Mesenteric fat pad (tissue), 1 donor: ENCODE results near the gene NAIF1. TPM values are rescaled to one million over a fixed set of nuclear protein-coding genes. Genes with fewer than 3 reads are reported as not detected.
"Not testable (repeated sequence)": the region's sequence is repeated elsewhere in the genome, so short reads cannot be mapped to it uniquely, and the experiment has no call there.

Experiments
- DNase-seq: peaks from one replicate; pipeline ENCODE4 v3.0.0-alpha.2; 2020; ENCODE audit warnings: low spot score
- long read RNA-seq: library from polyadenylated mRNA; unstranded; transcript quantifications from one replicate; pipeline ENCODE4 v2.0.0, GENCODE V29; 2020
- total RNA-seq: library from RNA; stranded (reverse); fragmentation: NEBNext Ultra II Directional; extraction: Animal tissue kit (Norgen Biotek cat#: 25700); gene quantifications from one replicate; pipeline ENCODE4 v1.2.1, GENCODE V29; 2021
- donor health status: DM: yes; HTN: yes; CAD: no.

The NAIF1 gene, protein sequence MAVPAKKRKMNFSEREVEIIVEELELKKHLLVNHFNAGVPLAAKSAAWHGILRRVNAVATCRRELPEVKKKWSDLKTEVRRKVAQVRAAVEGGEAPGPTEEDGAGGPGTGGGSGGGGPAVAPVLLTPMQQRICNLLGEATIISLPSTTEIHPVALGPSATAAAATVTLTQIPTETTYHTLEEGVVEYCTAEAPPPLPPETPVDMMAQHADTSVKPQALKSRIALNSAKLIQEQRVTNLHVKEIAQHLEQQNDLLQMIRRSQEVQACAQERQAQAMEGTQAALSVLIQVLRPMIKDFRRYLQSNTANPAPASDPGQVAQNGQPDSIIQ
- total RNA-seq, result 5.7 TPM
- long read RNA-seq, transcript NAIF1-201 (2 exons, 3,399 nt), result major isoform, 5 of 6 reads
- long read RNA-seq, partial matches to known transcripts, result 0 of 6 reads
- long read RNA-seq, other reads (novel, unspliced or antisense), result 1 of 6 reads

- DNase-seq, result peak; percentile 98
Measured at GRCh38 chr9:128066713-128067644, at the start of gene NAIF1. Gene NAIF1 (minus strand): TSS chr9:128067320. CDS start chr9:128067101, 219 bp downstream.

DNA sequence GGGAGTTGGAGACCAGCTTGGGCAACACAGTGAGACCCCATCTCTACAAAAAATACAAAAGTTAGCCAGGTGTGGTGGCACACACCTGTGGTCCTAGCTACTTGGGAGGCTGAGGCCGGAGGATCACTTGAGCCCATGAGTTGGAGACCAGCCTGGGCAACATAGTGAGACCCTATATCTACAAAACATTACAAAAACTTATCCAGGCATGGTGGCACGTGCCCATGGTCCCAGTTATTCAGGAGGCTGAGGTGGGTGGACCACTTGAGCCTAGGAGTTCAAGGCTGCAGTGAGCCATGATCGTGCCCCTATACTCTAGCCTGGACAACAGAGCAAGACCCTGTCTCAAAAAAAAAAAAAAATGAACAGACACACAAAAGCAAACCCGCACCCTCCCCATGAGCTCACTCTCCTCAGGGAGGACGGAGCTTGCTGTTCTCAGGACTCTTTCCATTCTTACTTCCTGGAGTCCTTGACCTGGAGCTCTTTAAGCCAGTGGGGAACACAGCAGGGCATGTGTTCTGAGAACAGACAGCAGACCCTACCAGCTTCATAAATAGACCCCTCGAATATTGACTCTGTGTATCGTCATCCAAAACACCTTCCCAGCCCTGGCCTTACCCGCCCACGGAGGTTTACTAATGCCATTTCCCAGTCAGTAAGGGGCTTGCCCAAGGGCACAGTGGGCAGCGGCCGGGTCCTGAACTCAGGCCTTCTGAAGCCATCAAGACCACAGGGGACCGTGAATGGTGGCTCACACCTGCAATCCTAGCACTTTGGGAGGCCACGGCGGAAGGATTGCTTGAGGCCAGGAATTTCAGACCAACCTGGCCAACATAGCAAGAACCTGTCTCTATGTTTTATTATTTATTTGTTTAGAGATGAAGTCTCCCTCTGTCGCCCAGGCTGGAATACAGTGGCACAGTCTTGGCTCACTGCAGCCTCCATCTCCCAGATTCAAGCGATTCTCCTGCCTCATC, 49.3 kb upstream of the NAIF1 start:
- no peak for DNase-seq

DNA sequence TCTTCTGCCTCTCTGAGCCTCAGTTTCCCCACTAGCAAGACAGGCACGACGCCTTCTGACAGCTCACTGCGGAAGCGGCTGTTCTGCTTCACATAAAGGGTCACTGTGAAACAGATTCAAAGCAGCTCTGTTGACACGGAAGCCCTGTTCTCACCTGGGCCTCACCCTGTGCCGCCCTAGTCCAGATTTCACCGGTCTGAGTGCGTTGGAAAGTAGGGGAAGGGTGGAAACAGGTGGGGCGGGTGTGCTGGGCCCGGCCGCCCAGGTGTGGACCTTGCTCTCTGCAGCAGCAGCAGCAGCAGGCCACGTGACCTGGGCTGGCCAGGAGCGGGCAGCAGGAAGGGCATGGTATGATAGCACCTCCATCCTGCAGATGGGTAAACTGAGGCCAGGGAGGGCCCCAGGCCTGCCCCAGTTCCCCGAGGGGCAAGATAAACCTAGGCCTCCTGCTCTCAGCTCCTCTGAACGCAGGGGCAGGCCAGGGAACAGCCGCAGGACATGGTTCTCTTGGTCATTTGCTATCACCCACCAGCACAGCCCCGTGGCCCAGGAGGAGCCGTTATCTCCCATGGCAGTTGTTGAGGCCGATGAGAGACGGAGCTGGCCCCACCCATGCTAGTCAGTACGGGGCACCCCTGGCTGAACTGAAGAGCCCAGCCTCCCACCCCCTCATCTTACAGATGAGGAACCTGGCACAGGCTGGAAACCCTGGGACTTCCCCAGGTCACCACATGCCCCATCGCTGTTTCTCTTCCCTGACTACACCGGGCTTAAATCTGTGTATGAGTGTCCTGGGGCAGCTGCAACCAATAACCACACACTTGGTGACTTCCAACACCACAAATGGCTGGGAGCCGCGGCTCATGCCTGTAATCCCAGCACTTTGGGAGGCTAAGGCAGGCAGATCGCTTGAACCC, 48.3 kb upstream of the NAIF1 start:
- DNase-seq, result no peak

GRCh38 chr9:128114326-128115186, 47.4 kb upstream of the NAIF1 start:
- DNase-seq, result no peak

GRCh38 chr9:128113526-128114325, 46.6 kb upstream of the NAIF1 start:
- no peak for DNase-seq

DNA sequence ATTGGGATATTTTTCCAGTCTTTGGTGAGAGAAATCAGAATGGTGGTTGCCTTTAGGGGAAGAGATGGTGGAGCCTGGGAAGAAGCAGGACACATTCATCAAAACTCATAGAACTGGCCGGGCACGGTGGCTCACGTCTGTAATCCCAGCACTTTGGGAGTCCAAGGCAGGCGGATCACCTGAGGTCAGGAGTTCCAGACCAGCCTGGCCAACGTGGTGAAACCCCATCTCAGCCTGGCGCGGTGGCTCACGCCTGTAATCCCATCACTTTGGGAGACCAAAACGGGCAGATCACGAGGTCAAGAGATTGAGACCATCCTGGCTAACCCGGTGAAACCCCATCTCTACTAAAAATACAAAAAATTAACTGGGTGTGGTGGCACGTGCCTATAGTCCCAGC, 44.6 kb upstream of the NAIF1 start:
- DNase-seq, result not testable (repeated sequence)

DNA sequence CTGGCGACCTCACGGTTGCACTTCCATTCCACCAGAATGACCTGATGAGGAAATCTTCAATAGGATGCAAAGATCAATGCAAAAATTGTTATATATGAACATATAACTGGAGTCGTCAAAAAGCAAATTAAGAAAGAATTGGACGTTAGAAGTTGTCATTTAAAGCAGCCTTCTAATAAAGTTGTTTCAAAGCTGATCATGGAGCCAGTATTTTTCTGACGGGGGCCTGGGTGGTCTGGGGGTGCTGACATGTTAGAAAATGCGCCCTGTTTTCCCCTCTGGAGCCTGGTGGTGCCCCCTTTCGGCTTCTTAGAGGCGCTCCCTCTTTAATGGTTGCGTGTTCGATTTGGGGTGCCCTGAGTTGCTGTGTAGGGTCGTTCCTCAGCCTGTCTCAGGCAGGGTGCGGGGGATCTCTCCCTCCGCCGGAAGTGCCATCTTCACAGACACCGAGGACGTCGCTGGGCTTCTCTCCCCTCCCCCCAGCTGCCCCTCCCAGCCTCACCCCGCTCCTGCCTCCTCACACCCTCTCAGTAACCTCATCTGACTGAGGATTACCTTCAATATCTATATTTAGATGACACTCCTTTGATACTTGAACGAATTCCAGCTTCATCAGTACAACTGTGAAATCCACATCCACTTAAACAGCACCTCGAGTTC, 42.1 kb upstream of the NAIF1 start:
- DNase-seq, result no peak

- no peak for DNase-seq
Measured at GRCh38 chr9:128108269-128109049, 41.3 kb upstream of the NAIF1 start.

DNA sequence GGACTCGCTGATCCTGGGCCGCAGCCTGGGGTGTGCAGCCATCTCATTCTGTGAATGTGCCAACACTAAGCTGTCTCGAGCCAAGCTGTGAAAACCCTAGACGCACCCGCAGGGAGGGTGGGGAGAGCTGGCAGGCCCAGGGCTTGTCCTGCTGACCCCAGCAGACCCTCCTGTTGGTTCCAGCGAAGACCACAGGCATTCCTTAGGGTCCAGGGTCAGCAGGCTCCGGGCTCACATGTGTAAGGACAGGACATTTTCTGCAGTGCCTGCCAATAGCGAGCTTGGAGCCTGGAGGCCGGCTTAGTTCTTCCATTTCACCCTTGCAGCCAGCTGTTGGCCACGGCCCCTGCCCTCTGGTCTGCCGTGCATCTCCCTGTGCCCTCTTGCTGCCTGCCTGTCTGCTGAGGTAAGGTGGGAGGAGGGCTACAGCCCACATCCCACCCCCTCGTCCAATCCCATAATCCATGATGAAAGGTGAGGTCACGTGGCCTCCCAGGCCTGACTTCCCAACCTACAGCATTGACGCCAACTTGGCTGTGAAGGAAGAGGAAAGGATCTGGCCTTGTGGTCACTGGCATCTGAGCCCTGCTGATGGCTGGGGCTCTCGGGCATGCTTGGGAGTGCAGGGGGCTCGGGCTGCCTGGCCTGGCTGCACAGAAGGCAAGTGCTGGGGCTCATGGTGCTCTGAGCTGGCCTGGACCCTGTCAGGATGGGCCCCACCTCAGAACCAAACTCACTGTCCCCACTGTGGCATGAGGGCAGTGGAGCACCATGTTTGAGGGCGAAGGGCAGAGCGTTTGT, 40.5 kb upstream of the NAIF1 start:
- no peak for DNase-seq

- no peak for DNase-seq
Measured at GRCh38 chr9:128106940-128107467, 39.9 kb upstream of the NAIF1 start.

DNA sequence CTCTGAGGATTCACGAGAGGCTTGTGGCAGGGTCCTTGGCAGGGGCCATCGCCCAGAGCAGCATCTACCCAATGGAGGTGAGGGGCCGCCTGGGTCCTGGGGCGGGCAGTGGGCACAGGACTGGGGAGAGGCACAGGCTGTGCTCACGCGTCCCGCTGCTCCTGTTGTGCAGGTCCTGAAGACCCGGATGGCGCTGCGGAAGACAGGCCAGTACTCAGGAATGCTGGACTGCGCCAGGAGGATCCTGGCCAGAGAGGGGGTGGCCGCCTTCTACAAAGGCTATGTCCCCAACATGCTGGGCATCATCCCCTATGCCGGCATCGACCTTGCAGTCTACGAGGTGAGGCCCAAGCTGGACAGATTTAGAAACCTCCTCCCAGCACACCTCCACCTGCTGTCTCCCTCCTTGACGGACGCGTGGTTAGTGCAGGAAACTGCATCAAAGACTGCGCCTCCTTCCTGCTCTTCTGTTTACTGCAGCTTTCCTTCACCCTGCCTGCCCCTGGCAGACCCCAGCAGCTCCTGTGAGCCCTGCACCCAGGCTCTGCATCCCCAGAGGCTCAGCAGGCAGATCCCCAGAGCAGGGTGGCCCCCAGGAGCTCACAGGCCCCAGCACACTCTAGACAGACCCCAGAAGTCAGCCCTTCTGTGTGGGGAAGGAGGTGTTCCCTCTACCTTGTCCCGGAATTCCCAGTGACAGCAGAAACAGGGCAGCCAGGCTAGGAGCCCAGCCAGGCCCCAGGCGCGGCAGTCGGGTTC, 39.2 kb upstream of the NAIF1 start:
- DNase-seq, result no peak

DNA sequence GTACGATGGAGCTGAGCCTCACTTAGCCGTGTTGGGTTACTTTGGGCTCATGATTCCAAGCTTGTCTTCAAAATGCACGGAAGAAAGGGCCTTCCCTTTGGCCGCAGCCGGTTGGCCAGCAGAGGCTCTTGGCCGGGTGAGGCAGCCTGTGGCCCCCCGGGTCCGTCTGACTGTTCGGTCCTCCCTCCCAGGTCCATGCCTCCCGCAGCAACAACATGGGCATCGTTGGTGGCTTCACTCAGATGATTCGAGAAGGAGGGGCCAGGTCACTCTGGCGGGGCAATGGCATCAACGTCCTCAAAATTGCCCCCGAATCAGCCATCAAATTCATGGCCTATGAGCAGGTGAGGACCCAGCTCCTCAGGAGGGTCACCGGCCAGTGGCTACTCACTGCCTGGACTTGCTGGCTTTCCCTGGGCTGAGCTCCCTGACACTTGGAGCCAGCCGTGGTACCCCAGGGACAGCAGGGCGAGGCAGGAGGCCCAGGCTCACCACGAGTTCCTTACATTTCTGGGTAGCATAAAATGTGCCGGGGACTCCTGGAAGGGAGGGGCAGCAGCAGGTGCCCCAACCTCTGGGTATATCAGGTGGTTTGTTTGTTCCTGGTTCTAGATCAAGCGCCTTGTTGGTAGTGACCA, 38.5 kb upstream of the NAIF1 start:
- no peak for DNase-seq

- DNase-seq, result no peak
Measured at GRCh38 chr9:128104171-128104618, 37.1 kb upstream of the NAIF1 start.

- DNase-seq, result no peak
Measured at GRCh38 chr9:128103589-128103962, 36.5 kb upstream of the NAIF1 start.
